ENCODE results near the gene POLR1B.
"Not testable (repeated sequence)": the region's sequence is repeated elsewhere in the genome, so short reads cannot be mapped to it uniquely, and the experiment has no call there.

The POLR1B gene

DNA sequence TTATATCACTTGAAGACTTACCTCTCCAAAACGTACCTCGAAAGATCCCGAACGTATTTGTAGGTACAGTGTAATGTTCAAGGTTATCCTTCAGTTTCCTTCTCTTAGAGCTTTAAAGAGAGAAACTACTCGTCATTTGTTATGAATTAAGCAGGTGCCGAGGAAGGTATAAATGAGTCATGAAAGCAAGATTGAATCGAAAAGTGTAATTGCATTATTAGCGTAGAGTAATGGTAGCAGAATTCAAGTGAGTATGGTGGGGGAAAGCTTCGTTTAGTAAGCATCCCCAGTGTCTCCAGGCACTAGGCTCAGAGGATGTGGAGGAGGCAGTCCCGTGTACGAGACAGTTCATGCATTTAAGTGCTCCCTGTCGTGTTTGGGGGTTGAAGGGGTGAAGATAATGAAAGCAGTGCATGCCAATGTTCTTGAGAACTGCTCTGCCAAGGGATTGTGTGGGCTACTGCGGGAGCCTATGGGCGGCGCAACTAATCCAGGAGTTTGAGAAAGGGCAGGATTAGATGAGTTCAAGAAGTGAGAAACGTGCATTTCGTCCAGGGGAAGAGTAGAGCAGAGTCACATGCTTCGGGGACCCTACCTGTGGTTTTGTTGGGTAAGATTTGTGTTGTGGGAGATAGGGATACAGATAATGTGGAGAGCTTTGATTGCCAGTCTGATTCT is 858 bp downstream of the POLR1B start:
- DNase-seq: peak in 1 of 2 donors; percentile 2

DNA sequence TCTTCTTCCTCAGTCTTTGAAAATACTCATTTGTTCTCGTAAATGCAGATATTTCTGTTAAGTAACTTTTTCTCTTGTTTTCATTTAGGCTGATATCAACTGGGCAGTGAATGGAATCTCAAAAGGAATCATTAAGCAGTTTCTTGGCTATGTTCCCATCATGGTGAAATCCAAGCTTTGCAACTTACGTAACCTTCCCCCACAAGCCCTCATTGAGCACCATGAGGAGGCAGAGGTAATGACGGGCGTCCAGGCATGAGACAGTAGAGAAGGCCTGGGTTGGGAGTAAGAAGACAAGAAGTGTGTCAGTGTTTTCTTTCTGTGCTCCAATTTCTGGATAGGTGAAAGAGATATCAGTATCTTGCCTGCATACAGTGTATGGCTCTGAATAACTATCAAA is 5.1 kb downstream of the POLR1B start:
- no peak for DNase-seq

DNA sequence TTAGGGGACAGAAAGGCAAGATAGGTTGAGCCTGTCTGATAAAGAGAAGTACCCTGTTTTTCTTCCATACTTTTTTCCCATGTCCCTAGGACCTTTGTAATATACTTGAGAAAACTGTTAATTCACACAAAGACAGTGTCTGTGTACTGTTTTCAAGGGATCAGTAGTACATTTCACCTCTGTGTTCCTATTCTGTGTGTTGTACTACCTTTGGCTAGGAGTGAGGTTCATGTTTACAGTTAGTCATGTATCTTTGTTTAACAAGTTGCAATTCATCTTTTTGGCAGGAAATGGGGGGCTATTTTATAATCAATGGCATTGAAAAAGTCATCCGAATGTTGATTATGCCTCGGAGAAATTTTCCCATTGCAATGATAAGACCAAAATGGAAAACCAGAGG is 6.7 kb downstream of the POLR1B start:
- DNase-seq: no peak

- no peak for DNase-seq
These were observed 23.8 kb downstream of the POLR1B start for GRCh38 chr2:112566104-112566503.

DNA sequence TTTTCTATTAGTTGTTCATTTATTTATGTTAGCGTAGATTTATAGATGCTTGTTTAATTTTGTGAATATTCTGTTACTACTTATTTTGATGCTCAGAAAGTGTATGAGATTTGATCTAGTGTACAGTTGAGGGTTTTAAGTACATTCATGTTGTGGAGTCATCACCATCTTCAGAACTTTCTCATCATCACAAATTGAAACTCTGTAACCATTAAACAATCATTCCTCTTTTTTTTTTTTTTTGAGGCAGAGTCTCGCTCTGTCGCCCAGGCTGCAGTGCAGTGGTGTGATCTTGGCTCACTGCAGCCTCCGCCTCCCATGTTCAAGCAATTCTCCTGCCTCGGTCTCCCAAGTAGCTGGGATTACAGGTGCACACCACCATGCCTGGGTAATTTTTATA is 24.2 kb downstream of the POLR1B start:
- not testable (repeated sequence) for DNase-seq

- DNase-seq: no peak
These were observed 29.7 kb downstream of the POLR1B start for GRCh38 chr2:112572005-112572404.

GRCh38 chr2:112577756-112578155 is 35.5 kb downstream of the POLR1B start:
- no peak for DNase-seq

DNA sequence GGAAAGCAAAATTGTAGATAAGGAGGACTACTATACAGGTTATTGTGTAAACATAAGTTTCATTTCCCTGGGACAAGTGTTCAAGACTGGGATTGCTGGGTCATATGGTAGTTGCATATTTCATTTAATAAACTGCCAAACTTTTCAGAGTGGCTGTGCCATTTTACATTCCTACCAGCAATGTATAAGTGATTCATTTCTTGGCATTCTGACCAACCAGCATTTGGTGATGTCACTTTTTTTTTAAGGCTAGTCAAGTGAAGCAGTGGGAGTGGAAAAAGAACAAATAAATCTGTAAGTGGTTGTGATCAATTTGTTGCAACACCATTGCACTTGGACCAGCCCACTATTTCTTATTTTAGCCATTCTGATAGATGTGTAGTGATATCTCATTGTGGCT is 37.0 kb downstream of the POLR1B start:
- no peak for DNase-seq

DNA sequence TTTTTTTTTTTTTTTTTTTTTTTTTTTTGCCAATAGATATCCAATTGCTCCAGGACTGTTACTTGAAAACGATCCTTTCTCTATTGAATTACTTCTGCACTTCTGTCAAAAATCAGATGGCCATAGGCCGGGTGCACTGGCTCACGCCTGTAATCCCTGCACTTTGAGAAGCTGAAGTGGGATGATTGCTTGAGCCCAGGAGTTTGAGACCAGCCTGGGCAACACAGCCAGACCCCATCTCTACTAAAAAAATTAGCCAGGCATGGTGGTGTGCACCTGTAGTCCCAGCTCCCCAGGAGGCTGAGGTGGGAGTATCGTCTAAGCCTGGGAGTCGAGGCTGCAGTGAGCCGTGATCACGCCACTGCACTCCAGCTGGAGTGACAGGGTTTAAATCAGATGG is 37.8 kb downstream of the POLR1B start:
- DNase-seq: no peak

- DNase-seq: peak; percentile 25 to 76
These were observed 40.1 kb downstream of the POLR1B start for GRCh38 chr2:112582314-112582746.

DNA sequence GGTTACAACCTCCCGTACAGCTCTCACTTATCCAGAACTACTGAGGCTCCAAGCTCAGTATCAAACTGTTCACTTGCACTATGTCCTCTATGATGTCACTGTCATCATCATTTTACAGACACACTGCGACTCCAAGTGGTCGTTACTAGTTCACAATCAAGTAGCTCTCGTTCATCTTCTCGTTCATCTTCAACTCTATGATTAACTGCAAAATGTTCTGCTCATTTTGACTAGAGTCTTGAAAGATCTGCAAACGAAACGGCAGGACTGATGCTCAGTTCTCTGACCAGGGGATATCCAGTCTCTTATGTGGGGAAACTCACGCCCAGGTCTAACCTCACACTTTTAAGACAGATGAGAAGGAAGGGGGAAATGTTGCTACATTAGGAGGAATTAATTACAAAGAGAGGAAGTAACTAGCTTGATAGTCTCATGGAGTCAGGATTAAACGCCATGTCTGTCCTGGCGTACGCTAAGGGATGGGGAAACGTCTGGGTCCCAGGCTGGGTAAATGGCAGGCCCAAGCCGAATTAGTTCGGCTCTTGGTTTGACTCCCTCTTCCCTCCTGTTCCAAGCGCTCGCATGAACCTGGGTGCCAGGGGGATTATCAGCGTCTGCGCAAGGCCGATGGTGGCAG is 41.4 kb downstream of the POLR1B start:
- peak in 1 of 2 donors; percentile 24 for DNase-seq

- peak; percentile 95 for DNase-seq
These were observed 42.0 kb downstream of the POLR1B start, which contains the start of gene CHCHD5 for GRCh38 chr2:112584134-112584890. Gene CHCHD5 (plus strand): TSS chr2:112584609. CDS start chr2:112584648, 39 bp downstream.

DNA sequence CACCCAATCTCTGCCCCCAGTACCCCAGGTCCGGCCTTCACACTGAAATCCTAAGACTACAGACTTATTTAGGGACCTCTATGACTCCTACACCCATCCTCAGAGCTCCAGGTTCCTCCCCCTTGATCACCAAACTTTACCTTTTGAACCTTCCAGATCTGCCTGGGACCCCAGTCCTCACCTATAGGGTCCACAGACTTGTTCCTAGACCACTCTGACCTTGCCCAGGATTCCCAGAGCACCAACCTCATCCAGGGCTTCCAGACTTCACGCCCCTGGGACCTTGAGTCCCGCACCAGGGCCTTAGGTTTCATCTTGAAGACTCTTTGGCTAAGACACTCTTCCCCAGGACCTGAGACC is 42.6 kb downstream of the POLR1B start:
- DNase-seq: no peak

- no peak for DNase-seq
These were observed 43.1 kb downstream of the POLR1B start for GRCh38 chr2:112585400-112585799.

- DNase-seq: no peak
These were observed 43.7 kb downstream of the POLR1B start for GRCh38 chr2:112585873-112586464.

GRCh38 chr2:112588611-112589045 is 46.4 kb downstream of the POLR1B start:
- DNase-seq: no peak

- no peak for DNase-seq
These were observed 49.1 kb downstream of the POLR1B start for GRCh38 chr2:112591413-112591812.

- no peak for DNase-seq
These were observed 51.5 kb downstream of the POLR1B start for GRCh38 chr2:112593736-112594135.

DNA sequence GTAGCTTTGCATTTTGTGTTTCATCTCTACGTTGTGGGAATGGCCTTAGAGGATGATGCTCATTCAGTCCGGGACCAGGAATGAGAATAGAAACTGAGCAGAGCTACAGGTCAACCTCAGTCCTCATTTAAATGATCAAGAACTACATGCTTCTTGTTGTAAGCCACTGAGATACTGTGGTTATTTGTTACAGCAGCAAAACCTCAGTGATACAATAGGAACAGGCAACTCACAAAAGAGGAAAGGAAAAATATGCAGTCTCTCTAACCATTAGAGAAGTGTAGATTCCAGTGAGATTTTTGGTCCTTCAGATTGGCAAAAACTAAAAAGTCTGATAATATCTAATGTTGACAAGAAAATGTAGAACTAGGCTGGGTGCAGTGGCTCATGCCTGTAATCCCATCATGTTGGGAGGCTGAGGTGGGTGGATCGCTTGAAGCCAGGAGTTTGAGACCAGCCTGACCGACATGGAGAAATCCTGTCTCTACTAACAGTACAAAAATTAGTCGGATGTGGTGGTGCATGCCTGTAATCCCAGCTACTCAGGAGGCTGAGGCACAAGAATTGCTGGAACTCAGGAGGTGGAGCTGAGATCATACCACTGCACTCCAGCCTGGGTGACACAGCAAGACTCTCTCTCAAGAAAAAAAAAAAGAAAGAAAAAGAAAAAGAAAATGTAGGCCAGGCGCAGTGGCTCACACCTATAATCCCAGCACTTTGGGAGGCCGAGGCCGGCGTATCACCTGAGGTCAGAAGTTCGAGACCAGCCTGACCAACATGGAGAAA is 55.5 kb downstream of the POLR1B start:
- DNase-seq: no peak

DNA sequence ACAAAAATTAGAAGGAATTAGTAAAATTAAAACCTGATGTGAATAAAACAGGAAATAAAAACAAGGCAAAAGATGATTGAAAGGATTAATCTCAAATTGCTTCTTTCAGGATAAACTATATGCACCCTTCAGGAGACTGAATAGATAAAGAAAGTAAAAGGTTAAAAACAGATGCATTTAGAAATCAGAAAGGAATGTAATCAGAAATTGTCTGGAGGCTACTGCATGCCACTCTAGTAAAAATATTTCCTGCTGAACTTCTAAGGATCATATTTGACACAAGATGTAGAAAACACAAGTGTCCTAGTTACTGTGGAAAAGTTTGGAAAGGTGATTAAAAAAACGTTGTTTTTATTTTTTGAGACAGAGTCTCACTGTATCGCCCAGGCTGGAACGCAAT is 58.4 kb downstream of the POLR1B start:
- no peak for DNase-seq

GRCh38 chr2:112601754-112602153 is 59.5 kb downstream of the POLR1B start:
- no peak for DNase-seq

- DNase-seq: no peak
These were observed 60.7 kb downstream of the POLR1B start for GRCh38 chr2:112602917-112603316.

DNA sequence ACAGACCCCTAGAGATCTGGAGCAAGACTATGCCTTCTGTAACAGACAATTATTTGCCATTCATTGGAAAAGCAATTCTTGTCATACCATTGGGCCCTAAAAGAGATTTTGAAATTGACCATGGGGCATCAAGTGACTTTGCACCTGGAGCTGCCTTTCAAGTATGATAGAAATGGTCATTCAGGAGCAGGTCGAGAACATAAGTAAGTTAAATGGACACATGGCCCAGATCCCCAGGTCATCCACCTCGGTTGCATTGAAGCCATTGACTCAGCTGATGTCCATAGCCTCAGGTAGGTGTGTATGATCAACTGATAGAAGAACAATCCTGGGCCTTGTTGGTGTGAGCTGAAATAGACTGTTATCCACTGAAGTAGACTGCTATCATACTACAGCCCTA is 61.5 kb downstream of the POLR1B start:
- DNase-seq: no peak
